GM18907 (cell line): ENCODE results near the gene ZNF728.
"Not testable (repeated sequence)": the region's sequence is repeated elsewhere in the genome, so short reads cannot be mapped to it uniquely, and the experiment has no call there.

ENCODE experiments used
- ATAC-seq: cut with Tn5 transposase; IDR thresholded peaks from one replicate; pipeline ENCODE4 v1.9.1; 2021; ENCODE audit warnings: mild to moderate bottlenecking, moderate library complexity; ENCODE audit not compliant: unreplicated experiment

The ZNF728 gene

GRCh38 chr19:23002690-23003422, at the start of gene ZNF728:
TSS of gene ZNF728 (minus strand) at chr19:23003176. CDS start at chr19:23003030, 146 bp downstream.
- no peak for ATAC-seq

GRCh38 chr19:23052349-23052748, 49.4 kb upstream of the ZNF728 start:
- ATAC-seq, result no peak

GRCh38 chr19:23049256-23049655, 46.3 kb upstream of the ZNF728 start:
- no peak for ATAC-seq

- no peak for ATAC-seq
Measured at GRCh38 chr19:23046743-23047142, 43.8 kb upstream of the ZNF728 start.

GRCh38 chr19:23033721-23034120, 30.7 kb upstream of the ZNF728 start:
- ATAC-seq, result no peak

GRCh38 chr19:23015660-23016059, 12.7 kb upstream of the ZNF728 start:
- ATAC-seq, result no peak

- ATAC-seq, result not testable (repeated sequence)
Measured at GRCh38 chr19:22994957-22995356, 8.0 kb downstream of the ZNF728 start.

- no peak for ATAC-seq
Measured at GRCh38 chr19:22976248-22976647, 26.7 kb downstream of the ZNF728 start.

GRCh38 chr19:22975546-22976136, 27.3 kb downstream of the ZNF728 start:
- ATAC-seq, result not testable (repeated sequence)

GRCh38 chr19:22945560-22945959, 57.4 kb downstream of the ZNF728 start:
- no peak for ATAC-seq

GRCh38 chr19:22935151-22935550, 67.8 kb downstream of the ZNF728 start:
- no peak for ATAC-seq

- ATAC-seq, result not testable (repeated sequence)
Measured at GRCh38 chr19:22927576-22927975, 75.4 kb downstream of the ZNF728 start.

- not testable (repeated sequence) for ATAC-seq
Measured at GRCh38 chr19:22925181-22925580, 77.8 kb downstream of the ZNF728 start.
